Activated CD4-positive, alpha-beta T cell treated with anti-CD3 and anti-CD28 coated beads for 36 hours (primary cell): ENCODE results near the gene ALK. TPM values are rescaled to one million over a fixed set of nuclear protein-coding genes. Genes with fewer than 3 reads are reported as not detected.

Experiments used
- ATAC-seq: fragments of 200-7000 bp; cut with Tn5 transposase; one replicate; pipeline ENCODE4 v1.10.0; 2021; ENCODE audit warnings: mild to moderate bottlenecking, moderate library complexity
- CTCF ChIA-PET: fragments of 350-600 bp; sonication (Branson Sonifier 250); formaldehyde crosslinking; loops from one replicate; lab custom pipeline; 2021; ENCODE audit warnings: antibody characterized with exemption; lab: Charles Lee
- POLR2A ChIA-PET: fragments of 350-600 bp; sonication (Branson Sonifier 250); formaldehyde crosslinking; loops from one replicate; lab custom pipeline; 2021; ENCODE audit warnings: antibody characterized with exemption, inconsistent platforms; lab: Charles Lee
- DNase-seq: peaks from one replicate; pipeline ENCODE4 v3.0.0-alpha.2; 2020
- H3K27ac Mint-ChIP-seq: one replicate; pipeline ENCODE4 v1.8.0; 2021; ENCODE audit warnings: mixed read lengths
- H3K27me3 Mint-ChIP-seq: one replicate; pipeline ENCODE4 v1.8.0; 2021; ENCODE audit warnings: mixed read lengths
- H3K36me3 Mint-ChIP-seq: one replicate; pipeline ENCODE4 v1.8.0; 2021; ENCODE audit warnings: low read depth, mixed read lengths
- H3K4me1 Mint-ChIP-seq: one replicate; pipeline ENCODE4 v1.8.0; 2021; ENCODE audit warnings: mixed read lengths
- H3K4me3 Mint-ChIP-seq: one replicate; pipeline ENCODE4 v1.8.0; 2021; ENCODE audit warnings: mild to moderate bottlenecking, moderate library complexity, mixed read lengths
- H3K9me3 Mint-ChIP-seq: one replicate; pipeline ENCODE4 v1.8.0; 2021; ENCODE audit warnings: low read depth, mixed read lengths
- intact Hi-C, 2 experiments: fragments of 100-400 bp; cut with DNase I in 1 of 2; cut with micrococcal nuclease in 1 of 2; formaldehyde crosslinking; loops; one replicate each; pipeline versions ENCODE4 v1.14.2 to v1.15.1; 2022 to 2024; cut with DNase I, micrococcal nuclease
- total RNA-seq, 2 experiments: library from RNA; stranded (reverse); gene quantifications; one replicate each; pipeline ENCODE4 v1.2.3, GENCODE V29; 2021

ALK gene
- total RNA-seq, 2 experiments from 2014 or later, result not detected

DNA sequence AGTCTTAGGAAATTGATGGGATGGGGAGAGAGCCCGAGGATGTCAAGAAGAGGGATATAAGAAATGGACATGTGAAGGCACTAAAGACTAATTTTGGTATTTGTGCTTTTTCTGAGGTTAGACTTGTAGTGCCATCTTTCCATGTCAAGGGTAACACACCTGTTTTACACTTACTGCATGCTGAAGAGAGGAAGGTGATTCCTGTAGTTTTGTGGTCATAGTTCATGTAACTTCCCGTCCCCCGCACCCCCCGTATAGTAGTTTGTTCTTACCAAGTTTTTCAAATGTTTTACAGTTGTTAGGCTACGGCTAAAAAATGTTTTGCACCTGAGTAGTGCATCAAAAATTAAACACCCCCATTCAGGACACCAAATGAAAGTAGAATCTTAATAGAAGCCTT lies 732.3 kb downstream of the ALK start:
- ATAC-seq (peak; percentile 60), DNase-seq (peak; percentile 33)
- H3K9me3 Mint-ChIP-seq, result peaks cover 4% of the 10 kb centered on the region
- ChIA-PET CTCF (interaction anchor here (0.6 kb wide), 1 partner anchor 85 kb away, joined by 3 read pairs; no protein-coding TSS in a partner anchor), POLR2A (no interaction called here)
- intact Hi-C loops, result no loop called here
- peaks cover 17% of the 10 kb centered on the region for H3K4me1 Mint-ChIP-seq
- H3K36me3 Mint-ChIP-seq, result peaks cover 21% of the 10 kb centered on the region
- H3K27ac Mint-ChIP-seq, result no peak overlapping the region
- H3K27me3 Mint-ChIP-seq, result no peaks in the 10 kb centered on the region
- H3K4me3 Mint-ChIP-seq, result no peak overlapping the region

GRCh38 chr2:29187926-29188325 lies 733.5 kb downstream of the ALK start:
- no peaks in the 10 kb centered on the region for H3K27me3 Mint-ChIP-seq
- intact Hi-C loops, result no loop called here
- no peak for ATAC-seq
- H3K36me3 Mint-ChIP-seq, result peaks cover 21% of the 10 kb centered on the region
- ChIA-PET POLR2A (no interaction called here), CTCF (no interaction called here)
- H3K4me1 Mint-ChIP-seq, result peaks cover 17% of the 10 kb centered on the region
- no peak for DNase-seq
- H3K27ac Mint-ChIP-seq, result no peak overlapping the region
- H3K4me3 Mint-ChIP-seq, result no peak overlapping the region
- H3K9me3 Mint-ChIP-seq, result peaks cover 4% of the 10 kb centered on the region

DNA sequence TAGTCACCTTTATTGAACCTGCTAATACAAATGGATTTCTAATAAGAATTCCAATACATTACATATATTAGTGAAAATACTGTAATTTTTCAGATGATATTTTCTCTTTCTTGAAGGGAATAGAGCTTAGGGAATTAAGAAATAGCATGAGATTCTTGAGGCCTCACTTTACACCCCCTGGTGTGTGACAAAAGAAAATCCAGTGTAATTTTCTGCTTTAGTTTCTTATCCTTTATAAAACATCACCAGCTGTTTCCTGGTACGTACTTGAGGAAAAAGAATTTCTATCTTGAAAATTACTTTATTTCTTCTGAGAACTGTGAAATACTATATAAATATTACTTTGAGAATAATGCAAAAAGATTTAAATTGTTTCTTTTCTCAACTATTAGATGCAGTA lies 734.6 kb downstream of the ALK start:
- no peak overlapping the region for H3K4me3 Mint-ChIP-seq
- peaks cover 17% of the 10 kb centered on the region for H3K4me1 Mint-ChIP-seq
- intact Hi-C loops, result no loop called here
- no peak overlapping the region for H3K27ac Mint-ChIP-seq
- H3K9me3 Mint-ChIP-seq, result peaks cover 4% of the 10 kb centered on the region
- no peak for ATAC-seq
- CTCF ChIA-PET, result interaction anchor here (0.7 kb wide), 1 partner anchor 487 kb away, joined by 3 read pairs; no protein-coding TSS in a partner anchor
- POLR2A ChIA-PET, result no interaction called here
- no peaks in the 10 kb centered on the region for H3K27me3 Mint-ChIP-seq
- no peak for DNase-seq
- peaks cover 23% of the 10 kb centered on the region for H3K36me3 Mint-ChIP-seq

- no peak for ATAC-seq
- Mint-ChIP-seq H3K27ac (no peak overlapping the region), H3K36me3 (peaks cover 27% of the 10 kb centered on the region), H3K27me3 (no peaks in the 10 kb centered on the region), H3K9me3 (peaks cover 4% of the 10 kb centered on the region), H3K4me3 (no peak overlapping the region), H3K4me1 (peaks cover 20% of the 10 kb centered on the region)
- POLR2A ChIA-PET, result no interaction called here
- intact Hi-C loops, result no loop called here
- no peak for DNase-seq
- CTCF ChIA-PET, result no interaction called here
These were observed 736.9 kb downstream of the ALK start for GRCh38 chr2:29184531-29184930.

DNA sequence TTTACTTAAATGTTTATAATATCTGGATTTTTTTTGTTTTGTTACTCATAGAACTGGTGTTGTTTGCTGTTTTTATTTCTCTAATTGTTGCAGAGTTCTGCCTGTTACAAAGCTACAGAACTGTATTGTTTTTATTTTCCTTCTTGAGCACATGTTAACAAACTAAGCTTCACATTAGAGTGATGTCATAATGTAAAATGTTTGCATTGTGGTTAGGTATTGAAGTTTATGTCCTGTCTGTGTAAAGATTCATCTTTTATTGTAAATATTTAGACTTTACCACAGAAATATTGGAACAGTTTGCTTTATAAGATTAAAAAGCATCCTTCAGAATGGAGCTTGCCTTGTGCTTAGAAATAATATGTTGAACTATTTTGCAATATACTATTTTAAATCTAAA lies 738.5 kb downstream of the ALK start:
- intact Hi-C loops, result no loop called here
- Mint-ChIP-seq H3K27ac (no peak overlapping the region), H3K36me3 (peaks cover 24% of the 10 kb centered on the region), H3K4me3 (no peak overlapping the region), H3K4me1 (peaks cover 9% of the 10 kb centered on the region), H3K9me3 (peaks cover 4% of the 10 kb centered on the region), H3K27me3 (no peaks in the 10 kb centered on the region)
- ChIA-PET POLR2A (no interaction called here), CTCF (interaction anchor here (1.0 kb wide), 1 partner anchor 10 kb away, joined by 4 read pairs; no protein-coding TSS in a partner anchor)
- no peak for DNase-seq
- no peak for ATAC-seq

DNA sequence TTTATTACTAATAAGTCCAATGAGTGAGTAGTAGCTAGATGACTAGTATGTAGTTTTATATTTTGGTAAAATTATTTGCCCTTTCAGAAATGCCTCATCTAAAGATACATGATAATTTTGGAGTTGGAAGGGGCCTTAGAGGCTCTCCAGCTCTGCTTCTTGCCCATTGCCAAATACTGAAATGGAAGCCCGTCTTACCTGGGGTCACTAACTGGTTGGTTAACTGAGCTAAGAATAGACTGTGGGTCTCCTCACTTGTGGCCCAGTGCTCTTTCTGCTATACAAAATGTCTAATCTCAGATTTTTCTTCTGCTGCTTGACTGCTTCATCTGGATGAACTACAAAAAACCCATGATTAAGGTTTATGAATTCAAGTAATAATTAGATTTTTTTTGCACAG lies 739.1 kb downstream of the ALK start:
- no peaks in the 10 kb centered on the region for H3K27me3 Mint-ChIP-seq
- intact Hi-C loops, result no loop called here
- POLR2A ChIA-PET, result no interaction called here
- H3K36me3 Mint-ChIP-seq, result peaks cover 18% of the 10 kb centered on the region
- H3K4me1 Mint-ChIP-seq, result peaks cover 6% of the 10 kb centered on the region
- H3K27ac Mint-ChIP-seq, result no peak overlapping the region
- DNase-seq, result no peak
- H3K4me3 Mint-ChIP-seq, result no peak overlapping the region
- H3K9me3 Mint-ChIP-seq, result no peaks in the 10 kb centered on the region
- CTCF ChIA-PET, result interaction anchor here (1.0 kb wide), 1 partner anchor 104 kb away, joined by 3 read pairs; no protein-coding TSS in a partner anchor
- no peak for ATAC-seq

- Mint-ChIP-seq H3K9me3 (no peaks in the 10 kb centered on the region), H3K4me3 (no peak overlapping the region), H3K27me3 (no peaks in the 10 kb centered on the region), H3K36me3 (peaks cover 19% of the 10 kb centered on the region), H3K27ac (no peak overlapping the region), H3K4me1 (peaks cover 6% of the 10 kb centered on the region)
- DNase-seq, result no peak
- no peak for ATAC-seq
- ChIA-PET CTCF (interaction anchor here (0.7 to 1.5 kb wide), 2 partner anchors 45 to 120 kb away, joined by 3 read pairs; no protein-coding TSS in a partner anchor), POLR2A (no interaction called here)
- intact Hi-C loops, result no loop called here
These were observed 746.0 kb downstream of the ALK start for GRCh38 chr2:29175338-29175737.

GRCh38 chr2:29174937-29175336 lies 746.4 kb downstream of the ALK start:
- ATAC-seq (no peak), DNase-seq (no peak)
- Mint-ChIP-seq H3K27ac (no peak overlapping the region), H3K36me3 (peaks cover 22% of the 10 kb centered on the region), H3K4me3 (no peak overlapping the region), H3K4me1 (peaks cover 4% of the 10 kb centered on the region), H3K9me3 (no peaks in the 10 kb centered on the region), H3K27me3 (no peaks in the 10 kb centered on the region)
- ChIA-PET POLR2A (no interaction called here), CTCF (interaction anchor here (0.7 to 1.5 kb wide), 2 partner anchors 45 to 119 kb away, joined by 3 read pairs; no protein-coding TSS in a partner anchor)
- intact Hi-C loops, result no loop called here

- intact Hi-C loops, result no loop called here
- H3K36me3 Mint-ChIP-seq, result peaks cover 24% of the 10 kb centered on the region
- H3K27me3 Mint-ChIP-seq, result no peaks in the 10 kb centered on the region
- no peak for ATAC-seq
- CTCF ChIA-PET, result interaction anchor here (0.6 kb wide), 1 partner anchor 108 kb away, joined by 3 read pairs; no protein-coding TSS in a partner anchor
- H3K4me3 Mint-ChIP-seq, result no peak overlapping the region
- H3K9me3 Mint-ChIP-seq, result no peaks in the 10 kb centered on the region
- no peak overlapping the region for H3K27ac Mint-ChIP-seq
- POLR2A ChIA-PET, result no interaction called here
- DNase-seq, result no peak
- H3K4me1 Mint-ChIP-seq, result no peaks in the 10 kb centered on the region
These were observed 754.9 kb downstream of the ALK start for GRCh38 chr2:29166242-29167039.

- Mint-ChIP-seq H3K9me3 (no peaks in the 10 kb centered on the region), H3K27ac (no peak overlapping the region), H3K4me3 (no peak overlapping the region), H3K4me1 (no peaks in the 10 kb centered on the region), H3K36me3 (peaks cover 29% of the 10 kb centered on the region), H3K27me3 (no peaks in the 10 kb centered on the region)
- intact Hi-C loops, result no loop called here
- DNase-seq (no peak), ATAC-seq (no peak)
- CTCF ChIA-PET, result no interaction called here
- POLR2A ChIA-PET, result no interaction called here
These were observed 755.8 kb downstream of the ALK start for GRCh38 chr2:29165362-29166241.

DNA sequence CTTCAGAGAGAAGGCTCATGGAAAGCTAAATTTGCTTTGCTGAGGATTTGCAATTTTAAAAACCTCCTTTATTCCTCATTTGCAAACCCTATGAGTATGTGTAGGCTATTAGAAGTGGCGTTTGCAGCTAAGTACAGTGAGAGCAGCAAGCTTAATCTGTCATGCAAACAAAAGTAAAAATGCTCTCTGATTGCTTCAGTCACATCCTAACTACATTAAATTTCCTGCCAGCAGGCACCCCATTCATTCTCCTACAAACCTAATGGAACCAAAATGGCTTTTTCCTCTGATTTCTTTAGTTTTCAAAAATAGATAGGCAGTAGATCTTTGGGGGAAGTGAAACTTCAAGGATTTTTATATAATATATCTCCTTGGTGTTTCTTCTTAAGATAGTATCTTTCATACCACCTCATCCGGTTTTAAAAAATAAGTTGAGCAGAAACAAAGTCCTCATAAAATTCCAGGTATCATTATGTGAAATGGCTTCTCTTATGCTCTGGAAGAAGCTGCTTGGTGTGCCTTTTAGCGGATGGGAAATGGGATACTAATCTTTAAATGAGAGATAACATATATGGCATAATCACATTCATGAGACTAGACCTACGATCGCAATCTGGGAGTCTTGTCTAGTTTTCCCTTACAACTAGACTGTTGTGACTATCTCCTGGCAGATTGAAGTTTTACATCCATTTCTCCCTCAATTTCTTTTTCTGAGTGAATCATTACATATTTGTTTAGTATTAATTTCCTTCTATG lies 757.1 kb downstream of the ALK start:
- POLR2A ChIA-PET, result interaction anchor here (0.6 kb wide), 1 partner anchor 410 kb away, joined by 4 read pairs; no protein-coding TSS in a partner anchor
- Mint-ChIP-seq H3K4me3 (no peak overlapping the region), H3K36me3 (peaks cover 24% of the 10 kb centered on the region), H3K9me3 (no peaks in the 10 kb centered on the region), H3K4me1 (no peaks in the 10 kb centered on the region), H3K27ac (no peak overlapping the region), H3K27me3 (no peaks in the 10 kb centered on the region)
- ATAC-seq, result no peak
- CTCF ChIA-PET, result no interaction called here
- no peak for DNase-seq
- intact Hi-C loops, result no loop called here
